Stimulated activated CD4-positive, alpha-beta T cell treated with anti-CD3 and anti-CD28 coated beads, Interleukin-1b, Interleukin-23, amount 100 ng/mL, for 1 hour (primary cell): ENCODE results near the gene ATP5F1A.
"Not testable (repeated sequence)": the region's sequence is repeated elsewhere in the genome, so short reads cannot be mapped to it uniquely, and the experiment has no call there.

ENCODE experiments used
- DNase-seq, 2 donors: peaks; one replicate each; pipeline ENCODE4 v3.0.0-alpha.2; 2020; ENCODE audit warnings: low read depth in 2 of 2

The ATP5F1A gene

DNA sequence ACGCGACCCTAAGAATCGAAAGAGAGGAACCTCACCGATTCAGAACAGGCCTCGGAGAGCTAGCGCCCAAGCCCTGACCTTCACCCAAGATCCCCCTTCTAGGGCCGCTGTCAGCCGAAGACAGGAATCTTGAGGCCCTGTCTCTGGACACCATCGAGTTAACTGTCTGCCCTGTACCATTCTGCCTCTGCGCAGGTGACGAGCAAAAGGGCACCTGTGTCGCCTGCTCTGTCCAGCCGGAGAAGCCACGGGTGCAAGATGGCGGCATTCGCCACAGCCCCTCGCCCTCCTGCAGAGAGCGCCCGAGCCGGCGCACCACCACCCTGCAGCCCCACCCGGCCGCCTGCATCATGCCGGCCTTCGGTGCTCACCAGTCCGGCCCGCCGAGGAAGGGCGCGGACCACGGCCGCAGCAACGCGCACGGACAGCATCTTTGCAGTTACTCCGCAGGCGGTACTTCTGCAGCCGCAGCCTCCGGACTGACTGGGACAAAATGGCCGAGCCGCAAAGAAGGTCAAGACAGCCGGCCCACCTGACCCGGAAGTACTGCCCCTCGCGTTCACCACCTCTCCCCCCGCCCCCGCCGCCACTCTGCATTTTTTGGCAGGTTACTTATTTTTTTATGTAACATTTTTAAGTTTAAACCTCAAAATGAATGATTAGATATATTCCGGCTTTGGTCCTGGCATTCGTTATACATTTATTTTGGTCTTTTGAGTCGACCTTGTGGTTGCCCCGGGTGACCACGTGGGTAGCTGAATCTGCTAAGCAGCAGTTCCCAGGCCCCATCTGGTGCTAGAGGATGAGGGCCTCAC, at the start of gene ATP5F1A:
ATP5F1A (minus strand) TSS at position 496 of the 815 bp plus-strand sequence; CDS start at position 431, 65 bp downstream.
- DNase-seq: peak; percentile 35 to 78

DNA sequence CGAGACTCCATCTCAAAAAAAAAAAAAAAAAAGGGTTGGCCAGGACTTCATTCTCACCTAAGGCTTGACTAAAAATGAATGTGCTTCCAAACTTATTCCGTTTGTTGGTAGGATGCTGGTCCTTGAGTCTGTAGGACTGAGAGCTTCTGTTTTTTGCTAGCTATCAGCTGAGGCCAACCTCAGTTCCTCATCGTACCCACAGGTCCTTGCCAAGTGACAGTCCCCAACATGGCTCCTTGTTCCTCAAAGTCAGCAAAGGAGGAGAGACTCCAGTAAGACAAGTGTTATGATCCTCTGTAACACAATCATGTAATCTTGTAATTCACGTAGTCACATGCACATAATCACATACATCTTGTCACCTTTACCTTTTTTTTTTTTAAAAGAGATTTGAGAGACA, 43.1 kb upstream of the ATP5F1A start:
- no peak for DNase-seq

DNA sequence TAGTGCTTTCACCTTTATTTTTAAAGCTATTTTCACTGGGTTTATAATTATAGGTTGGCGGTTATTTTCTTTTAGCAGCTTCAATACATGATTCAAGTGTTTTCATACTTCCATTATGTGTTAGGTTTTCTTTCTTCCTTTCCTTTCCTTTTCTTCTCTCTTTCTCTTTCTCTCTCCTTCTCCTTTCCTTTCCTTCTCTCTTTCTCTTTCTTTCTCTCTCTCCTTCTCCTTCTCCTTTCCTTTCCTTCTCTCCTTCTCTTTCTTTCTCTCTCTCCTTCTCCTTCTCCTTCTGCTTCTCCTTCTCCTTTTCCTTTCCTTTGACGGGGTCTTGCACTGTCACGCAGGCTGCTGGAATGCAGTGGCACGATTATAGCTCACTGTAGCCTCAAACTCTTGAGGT, 42.1 kb upstream of the ATP5F1A start:
- DNase-seq: no peak

DNA sequence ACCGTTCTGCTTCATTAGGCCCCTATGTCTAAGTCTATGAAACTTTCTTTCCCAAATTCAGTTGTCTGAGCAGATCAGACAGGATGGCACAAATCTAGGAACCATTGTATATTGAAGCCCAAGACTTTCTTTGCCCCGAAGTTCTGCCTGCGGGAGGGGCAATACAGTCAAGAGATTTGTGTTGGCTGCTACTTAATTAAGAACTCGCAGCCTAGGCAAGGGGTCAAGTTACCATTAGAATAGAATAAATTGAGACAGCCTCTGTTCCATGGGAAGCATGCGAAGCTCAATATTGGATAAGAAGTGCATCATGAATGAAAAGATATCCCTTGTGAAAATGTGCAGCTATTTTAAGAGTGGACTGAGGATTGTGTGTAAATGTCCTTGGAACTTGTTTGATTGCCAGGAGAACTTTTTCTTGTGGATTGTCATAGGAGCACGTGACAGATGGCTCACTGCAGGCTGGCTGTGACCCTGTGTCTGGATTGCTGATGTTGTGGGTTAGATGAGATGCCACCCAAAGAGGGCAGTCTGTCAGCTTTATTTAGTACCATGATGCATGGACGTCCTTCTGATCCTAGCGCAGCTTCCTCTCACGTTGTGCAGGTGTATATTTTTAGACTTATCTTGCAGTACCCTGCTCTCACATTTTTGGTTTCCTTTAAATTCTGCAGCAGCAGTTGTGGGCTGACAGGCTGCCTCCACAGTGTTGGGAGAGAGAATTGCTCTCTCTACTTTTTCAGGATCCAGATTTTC, 37.0 kb upstream of the ATP5F1A start:
- no peak for DNase-seq

DNA sequence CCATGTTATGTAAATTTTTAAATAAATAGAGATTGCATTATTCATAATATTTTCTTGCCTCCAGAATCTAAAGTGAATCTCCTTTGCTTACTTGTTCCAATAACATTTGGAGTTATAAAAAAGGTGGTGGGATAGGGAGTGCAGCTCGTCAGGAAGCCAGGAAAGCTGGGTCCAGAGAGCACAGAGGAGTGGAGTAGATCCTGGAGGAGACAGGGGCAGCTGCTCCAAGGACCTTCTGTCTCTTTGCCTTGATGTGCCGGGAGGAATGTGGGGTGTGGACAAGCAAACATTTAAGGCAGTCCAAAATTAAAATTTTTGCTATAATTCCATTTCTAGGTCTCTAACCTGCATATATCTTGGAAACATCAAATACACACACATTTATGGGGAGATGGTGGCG, 35.4 kb upstream of the ATP5F1A start:
- DNase-seq: no peak

DNA sequence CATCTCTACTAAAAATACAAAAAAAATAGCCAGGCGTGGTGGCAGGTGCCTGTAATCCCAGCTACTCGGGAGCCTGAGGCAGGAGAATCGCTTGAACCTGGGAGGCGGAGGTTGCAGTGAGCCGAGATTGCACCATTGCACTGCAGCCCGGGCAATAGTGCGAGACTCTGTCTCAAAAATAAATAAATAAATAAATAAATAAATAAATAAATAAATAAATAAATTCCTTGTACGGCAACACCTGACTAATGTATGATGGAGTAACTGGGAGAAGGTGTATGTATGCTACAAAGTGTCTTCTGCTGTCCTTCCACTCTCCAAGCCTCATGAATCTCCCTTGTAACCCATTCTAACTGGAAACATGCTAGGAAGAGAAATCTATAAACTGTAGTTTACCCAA, 32.5 kb upstream of the ATP5F1A start:
- not testable (repeated sequence) for DNase-seq

DNA sequence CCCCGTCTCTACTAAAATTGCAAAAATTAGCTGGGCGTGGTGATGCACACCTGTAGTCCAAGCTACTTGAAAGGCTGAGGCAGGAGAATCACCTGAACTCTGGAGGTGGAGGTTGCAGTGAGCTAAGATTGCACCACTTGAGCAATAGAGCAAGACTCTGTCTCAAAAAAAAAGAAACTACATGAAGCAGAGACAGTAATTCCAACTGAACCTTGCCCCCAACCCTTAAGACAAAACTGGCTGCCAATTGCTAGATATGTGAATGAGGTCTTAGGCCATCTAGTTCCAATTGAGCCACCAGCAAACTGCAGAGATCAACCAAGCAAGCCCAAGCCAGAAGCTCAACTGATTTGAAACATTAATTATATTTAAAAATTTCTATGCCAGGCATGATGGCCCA, 32.0 kb upstream of the ATP5F1A start:
- DNase-seq: no peak

DNA sequence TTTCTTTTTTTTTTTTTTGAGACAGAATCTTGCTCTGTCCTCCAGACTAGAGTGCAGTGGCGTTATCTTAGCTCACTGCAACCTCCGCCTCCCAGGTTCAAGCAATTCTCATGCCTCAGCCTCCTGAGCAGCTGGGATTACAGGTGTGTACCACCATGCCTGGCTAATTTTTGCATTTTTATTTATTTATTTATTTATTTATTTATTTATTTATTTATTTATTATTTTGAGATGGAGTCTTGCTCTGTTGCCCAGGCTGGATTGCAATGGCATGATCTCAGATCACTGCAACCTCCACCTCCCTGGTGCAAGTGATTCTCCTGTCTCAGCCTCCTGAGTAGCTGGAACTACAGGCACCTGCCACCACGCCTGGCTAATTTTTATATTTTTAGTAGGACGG, 28.5 kb upstream of the ATP5F1A start:
- not testable (repeated sequence) for DNase-seq

DNA sequence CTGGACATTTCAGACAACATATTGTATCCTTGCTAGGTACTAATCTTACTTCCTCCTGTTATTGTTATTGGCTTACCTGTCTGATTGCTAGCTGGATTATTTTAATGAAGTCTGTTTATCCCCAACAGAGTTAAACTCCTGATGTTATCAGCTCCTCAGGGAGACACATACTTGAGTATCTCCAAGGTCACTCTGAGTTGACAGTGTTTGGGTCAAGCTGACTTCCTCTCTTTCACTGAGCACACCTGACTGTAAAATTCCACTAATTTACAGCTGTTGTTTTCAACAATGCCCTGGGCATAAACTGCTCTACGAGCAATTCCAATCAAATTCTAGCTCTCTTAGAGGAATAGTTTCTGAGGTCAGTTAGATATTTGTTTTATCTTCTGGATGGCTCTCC, 15.7 kb upstream of the ATP5F1A start:
- no peak for DNase-seq

DNA sequence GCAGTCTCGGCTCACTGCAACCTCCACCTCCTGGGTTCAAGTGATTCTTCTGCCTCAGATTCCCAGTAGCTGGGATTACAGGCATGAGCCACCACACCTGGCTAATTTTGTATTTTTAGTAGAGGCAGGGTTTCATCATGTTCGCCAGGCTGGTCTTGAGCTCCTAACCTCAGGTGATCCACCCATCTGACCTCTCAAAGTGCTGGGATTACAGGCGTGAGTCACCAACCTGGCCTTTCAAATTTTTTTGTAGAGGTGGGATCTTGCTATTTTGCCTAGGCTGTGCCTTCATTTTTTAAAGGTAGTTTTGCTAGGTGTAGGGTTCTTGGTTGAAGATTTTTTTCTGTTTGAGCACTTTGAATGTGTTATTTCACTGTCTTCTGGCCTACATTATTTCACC, 12.3 kb upstream of the ATP5F1A start:
- no peak for DNase-seq

DNA sequence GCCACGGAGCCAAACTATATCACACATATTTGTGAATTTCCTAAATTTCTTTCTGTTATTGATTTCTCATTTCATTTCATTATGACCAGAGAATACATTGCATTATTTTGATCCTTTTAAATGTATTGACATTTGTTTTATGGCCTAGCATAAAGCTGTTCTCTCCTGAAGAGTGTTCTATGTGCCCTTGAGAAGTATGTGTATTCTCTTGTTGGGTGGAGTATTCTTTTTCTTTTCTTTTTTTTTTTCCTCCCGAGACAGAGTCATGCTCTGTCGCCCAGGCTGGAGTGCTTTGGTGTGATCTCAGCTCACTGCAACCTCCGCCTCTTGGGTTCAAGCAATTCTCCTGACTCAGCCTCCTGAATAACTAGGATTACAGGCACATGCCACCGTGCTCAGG, 11.3 kb upstream of the ATP5F1A start:
- no peak for DNase-seq

DNA sequence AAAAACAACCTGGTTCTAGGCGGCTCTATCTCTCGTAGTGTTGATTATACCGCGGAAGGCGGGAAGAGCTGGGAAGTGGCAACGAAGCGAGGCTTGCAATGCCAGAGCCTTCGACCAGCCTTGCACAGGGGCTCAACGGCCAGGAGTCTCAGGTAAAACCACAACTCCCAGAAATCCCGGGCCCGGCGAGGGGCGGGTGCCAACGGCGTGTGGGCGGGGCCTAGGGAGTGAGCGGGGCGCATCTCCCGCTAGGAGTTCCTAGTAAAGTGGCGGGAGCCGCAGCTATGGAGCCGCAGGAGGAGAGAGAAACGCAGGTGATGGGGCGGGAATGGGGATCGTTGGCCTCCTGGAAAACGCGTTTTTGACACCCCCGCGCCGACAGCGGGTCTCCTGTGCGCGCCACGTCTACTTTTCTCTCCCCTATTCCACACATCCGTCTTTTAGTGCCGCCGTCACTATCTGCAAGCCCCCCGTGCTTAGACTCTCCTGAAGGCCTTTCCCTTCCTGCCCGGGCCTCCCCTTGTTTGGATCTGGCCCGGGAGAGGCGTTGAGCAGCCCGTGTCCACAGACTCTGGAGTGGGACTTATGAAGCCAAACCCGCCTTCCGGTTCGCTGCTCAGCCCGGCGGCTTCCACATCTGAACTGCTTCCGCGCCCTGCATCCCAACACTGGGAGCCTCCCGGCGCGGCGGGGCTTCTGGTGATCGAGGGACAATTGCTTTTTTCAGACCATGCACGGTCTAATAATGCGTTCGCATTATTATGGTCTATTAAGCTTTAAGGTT, 6.2 kb upstream of the ATP5F1A start, which contains the start of gene HAUS1:
HAUS1 (plus strand) TSS at position 258 of the 784 bp plus-strand sequence; CDS start at position 285, 27 bp downstream.
- peak; percentile 47 to 73 for DNase-seq

DNA sequence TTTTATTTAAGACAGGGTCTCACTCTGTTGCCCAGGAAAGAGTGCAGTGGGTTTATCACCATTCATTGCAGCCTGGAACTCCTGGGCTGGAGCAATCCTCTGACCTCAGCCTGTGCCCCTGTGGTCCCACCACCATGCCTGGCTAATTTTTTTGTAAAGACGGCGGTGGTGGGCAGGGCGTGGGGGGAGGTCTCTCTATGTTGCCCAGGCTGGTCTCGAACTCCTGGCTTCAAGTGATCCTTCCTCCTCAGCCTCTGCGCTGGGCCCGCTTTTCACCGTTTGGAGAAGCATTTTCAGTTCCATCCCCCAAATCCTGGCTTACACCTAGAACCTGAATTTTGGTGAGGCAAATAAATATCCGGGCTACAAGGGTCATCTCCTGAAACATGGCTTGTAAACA, 1.4 kb upstream of the ATP5F1A start:
- DNase-seq: no peak

DNA sequence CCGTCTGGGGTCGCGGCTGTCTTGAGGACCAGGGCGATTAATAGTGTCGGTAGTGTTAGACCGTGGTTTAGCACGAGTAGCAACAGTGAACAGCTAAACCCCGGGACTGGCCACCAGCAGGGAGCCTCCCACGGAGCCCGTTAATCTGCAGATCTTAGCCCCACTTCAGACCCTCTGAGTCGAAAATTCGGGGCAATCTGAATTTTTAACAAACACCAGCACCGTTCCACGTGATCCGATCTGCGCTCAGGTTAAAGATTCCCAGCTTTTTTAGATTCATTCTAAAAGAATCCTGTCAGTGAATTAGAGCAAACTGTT, 479 bp upstream of the ATP5F1A start:
- DNase-seq: no peak

DNA sequence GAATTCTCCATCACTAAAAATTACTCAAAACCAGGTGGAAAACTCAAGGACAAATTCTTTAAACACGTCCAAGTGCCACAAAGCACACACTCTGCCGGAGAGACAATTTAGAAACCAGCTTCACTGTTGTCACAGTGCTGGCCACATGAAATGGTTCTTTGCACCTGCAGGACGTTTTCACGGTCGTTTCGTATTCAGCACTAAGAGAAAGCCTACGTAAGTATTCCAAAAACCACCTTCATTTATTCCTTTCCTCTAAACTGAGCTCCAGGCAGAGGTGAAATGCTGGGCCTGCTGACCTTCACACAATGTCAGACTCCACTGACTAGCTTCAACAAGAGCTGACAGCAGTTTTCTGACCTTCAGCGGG, 680 bp downstream of the ATP5F1A start:
- no peak for DNase-seq

DNA sequence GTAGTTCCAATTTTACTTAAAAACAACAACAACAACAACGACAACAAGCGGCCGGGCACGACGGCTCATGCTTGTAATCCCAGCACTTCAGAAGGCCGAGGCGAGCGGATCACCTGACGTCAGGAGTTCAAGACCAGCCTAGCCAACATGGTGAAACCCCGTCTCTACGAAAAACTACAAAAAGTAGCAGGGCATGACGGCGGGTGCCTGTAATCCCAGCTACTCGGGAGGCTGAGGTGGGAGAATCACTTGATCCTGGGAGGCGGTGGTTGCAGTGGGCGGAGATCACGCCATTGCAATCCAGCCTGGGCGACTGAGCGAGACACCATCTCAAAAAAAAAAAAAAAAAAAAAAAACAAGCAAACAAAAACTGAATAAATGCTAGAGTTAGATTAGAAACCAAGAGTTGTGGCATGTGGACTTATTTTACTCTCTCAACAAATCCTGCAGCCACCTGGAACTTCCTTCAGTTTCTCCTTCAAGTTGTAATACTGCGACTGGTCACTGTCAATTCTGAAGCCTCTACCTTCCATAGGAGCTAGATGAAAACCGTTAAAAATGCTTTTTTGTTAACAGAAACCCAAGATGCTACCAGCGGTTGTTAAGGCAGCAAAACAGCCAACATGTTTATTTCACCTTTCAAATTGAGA, 1.3 kb downstream of the ATP5F1A start:
- no peak for DNase-seq

DNA sequence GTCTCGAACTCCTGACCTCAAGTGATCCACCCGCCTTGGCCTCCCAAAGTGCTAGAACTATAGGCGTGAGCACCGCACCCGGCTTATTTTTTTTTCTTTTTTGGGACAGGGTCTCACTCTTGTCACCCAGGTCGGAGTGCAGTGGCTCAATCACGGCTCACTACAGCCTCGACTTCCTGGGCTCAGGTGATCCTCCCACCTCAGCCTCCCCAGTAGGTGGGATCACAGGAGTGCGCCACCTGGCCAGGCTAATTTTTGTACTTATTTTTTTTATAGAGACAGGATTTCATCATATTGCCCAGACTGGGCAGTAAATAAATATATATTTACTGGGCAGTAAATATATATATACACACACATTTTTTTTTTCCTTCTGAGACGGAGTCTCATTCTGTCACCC, 2.6 kb downstream of the ATP5F1A start:
- DNase-seq: no peak

DNA sequence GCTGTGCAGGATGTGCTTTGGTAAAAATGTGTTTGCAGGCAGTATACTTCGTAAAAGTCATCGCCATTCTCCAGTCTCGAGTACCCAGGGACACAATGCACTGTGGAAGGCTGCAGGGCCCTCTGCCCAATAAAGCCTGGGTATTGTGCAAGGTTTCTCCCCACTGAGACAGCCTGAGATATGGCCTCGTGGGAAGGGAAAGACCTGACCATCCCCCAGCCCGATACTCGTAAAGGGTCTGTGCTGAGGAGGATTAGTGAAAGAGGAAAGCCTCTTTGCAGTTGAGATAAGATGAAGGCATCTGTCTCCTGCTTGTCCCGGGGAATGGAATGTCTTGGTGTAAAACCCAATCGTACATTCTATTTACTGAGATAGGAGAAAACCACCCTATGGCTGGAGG, 9.6 kb downstream of the ATP5F1A start:
- not testable (repeated sequence) for DNase-seq

DNA sequence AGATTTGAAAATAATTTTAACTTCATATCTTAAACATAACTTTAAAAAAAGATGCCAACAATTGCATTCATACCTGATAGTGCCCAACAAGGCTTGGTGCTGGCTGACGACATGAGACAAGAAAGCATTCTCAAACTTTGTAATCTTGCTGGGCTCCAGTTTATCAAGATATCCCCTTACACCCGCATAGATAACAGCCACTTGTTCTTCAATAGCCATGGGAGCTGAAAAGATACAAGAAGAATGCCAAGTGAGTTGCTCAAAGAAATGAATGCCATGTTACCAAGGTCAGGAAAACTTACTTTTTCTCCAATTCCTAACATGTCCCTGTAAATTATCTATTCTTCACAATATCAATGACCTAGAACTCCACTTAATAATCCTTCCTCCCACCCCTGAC, 13.7 kb downstream of the ATP5F1A start:
- DNase-seq: no peak

DNA sequence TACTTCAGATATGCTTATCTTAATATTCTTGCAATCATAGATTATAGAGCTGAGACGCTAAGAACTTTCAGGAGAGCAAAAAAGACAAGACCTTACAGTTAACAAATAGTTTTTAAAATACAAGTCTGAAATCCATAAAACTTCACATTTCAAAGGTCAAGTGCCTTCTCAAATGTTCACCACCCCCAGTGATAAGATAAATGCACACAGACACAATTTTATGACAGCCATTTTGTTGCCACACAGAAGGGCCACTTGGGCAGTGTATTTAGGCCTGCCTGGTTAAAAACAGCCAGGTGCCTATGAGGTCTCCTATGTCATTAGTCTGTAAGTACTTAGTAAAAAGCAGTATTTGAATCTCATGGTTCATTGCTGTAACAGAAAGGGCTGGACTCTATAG, 17.9 kb downstream of the ATP5F1A start:
- no peak for DNase-seq

DNA sequence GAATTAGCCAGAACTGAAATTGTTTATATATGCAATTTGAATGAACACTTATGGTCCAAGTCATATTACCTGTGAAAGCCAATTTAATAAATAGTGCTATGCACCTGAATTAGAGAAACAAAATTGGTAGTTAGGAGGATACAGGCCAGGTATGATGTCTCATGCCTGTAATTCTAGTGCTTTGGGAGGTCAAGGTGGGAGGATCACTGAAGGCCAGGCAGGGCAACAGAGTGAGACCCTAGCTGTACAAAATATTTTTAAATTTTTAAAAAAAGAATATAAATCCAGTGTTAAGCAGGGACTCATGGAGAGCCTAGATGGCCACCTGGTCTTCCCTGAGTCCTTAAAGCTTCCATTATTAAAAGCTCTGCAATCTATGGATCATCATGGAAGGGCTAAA, 18.8 kb downstream of the ATP5F1A start:
- DNase-seq: no peak
